Esophagus squamous epithelium (tissue), 4 donors: ENCODE measurements around the gene EIF2B2.

Experiments
- CTCF ChIP-seq, 6 experiments: fragments of 450-650 bp in 4 of 6; fragments of 200-600 bp in 2 of 6; sonication (generic) in 2 of 6; IDR thresholded peaks; one replicate each; pipeline ENCODE4 v1.5.1; 2016 to 2019; ENCODE audit warnings: antibody characterized with exemption in 6 of 6, mild to moderate bottlenecking in 4 of 6, moderate library complexity in 4 of 6
- POLR2A ChIP-seq, 4 donors: fragments of 450-650 bp; IDR thresholded peaks; one replicate each; pipeline ENCODE4 v1.6.1; 2017; ENCODE audit warnings: antibody characterized with exemption in 4 of 4, mild to moderate bottlenecking in 4 of 4, moderate library complexity in 3 of 4

DNA sequence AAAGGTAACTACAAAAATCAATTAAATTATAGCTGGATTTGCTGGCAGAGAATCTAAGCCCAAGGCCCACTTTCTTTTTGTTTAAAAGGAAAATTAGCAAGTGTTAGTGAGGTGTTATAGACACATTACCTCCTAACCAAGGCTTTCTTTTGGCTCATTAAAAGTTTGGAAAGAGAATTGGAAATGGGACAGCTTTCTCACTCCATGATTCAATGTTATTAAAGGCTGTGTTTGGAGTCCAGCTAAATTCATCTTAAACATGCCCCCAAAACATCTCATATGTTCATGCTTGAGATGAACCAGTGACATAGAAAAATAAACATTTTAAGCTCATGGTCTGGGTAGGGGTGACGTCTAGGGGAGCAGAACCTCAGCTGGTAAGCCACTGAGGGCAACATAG is 33.9 kb upstream of the EIF2B2 start:
- TF ChIP-seq CTCF (IDR thresholded peaks at IDR 0.05), result no peak
- no peak for TF ChIP-seq POLR2A (IDR thresholded peaks at IDR 0.05)
